NCI-H128 (cell line): Measurements from ENCODE around the gene CENPL.
"Not testable (repeated sequence)": the region's sequence is repeated elsewhere in the genome, so short reads cannot be mapped to it uniquely, and the experiment has no call there.

Source experiments
- DNase-seq: peaks from one replicate; lab custom pipeline; 2025; ENCODE audit not compliant: unreplicated experiment; lab: John Stamatoyannopoulos, UW

The CENPL gene

GRCh38 chr1:173859547-173859946 is 34.9 kb upstream of the CENPL start:
- not testable (repeated sequence) for DNase-seq

GRCh38 chr1:173857363-173857917 is 32.8 kb upstream of the CENPL start:
- DNase-seq, result no peak

GRCh38 chr1:173856903-173857302 is 32.2 kb upstream of the CENPL start:
- no peak for DNase-seq

GRCh38 chr1:173856014-173856413 is 31.3 kb upstream of the CENPL start:
- DNase-seq, result no peak

- no peak for DNase-seq
Observed at GRCh38 chr1:173853074-173853473, 28.4 kb upstream of the CENPL start.

GRCh38 chr1:173852105-173852504 is 27.4 kb upstream of the CENPL start:
- no peak for DNase-seq

- no peak for DNase-seq
Observed at GRCh38 chr1:173832748-173833147, 8.1 kb upstream of the CENPL start.

- no peak for DNase-seq
Observed at GRCh38 chr1:173827611-173828010, 2.9 kb upstream of the CENPL start.

- DNase-seq, result no peak
Observed at GRCh38 chr1:173823781-173824314, 835 bp downstream of the CENPL start.

GRCh38 chr1:173821680-173822079 is 3.0 kb downstream of the CENPL start:
- no peak for DNase-seq

GRCh38 chr1:173818459-173818858 is 6.2 kb downstream of the CENPL start:
- no peak for DNase-seq

- not testable (repeated sequence) for DNase-seq
Observed at GRCh38 chr1:173813654-173814053, 11.0 kb downstream of the CENPL start.

GRCh38 chr1:173802961-173803360 is 21.7 kb downstream of the CENPL start:
- no peak for DNase-seq

- not testable (repeated sequence) for DNase-seq
Observed at GRCh38 chr1:173799995-173800394, 24.7 kb downstream of the CENPL start.

- DNase-seq, result no peak
Observed at GRCh38 chr1:173798078-173798477, 26.6 kb downstream of the CENPL start.

- no peak for DNase-seq
Observed at GRCh38 chr1:173789841-173790240, 34.8 kb downstream of the CENPL start.

- no peak for DNase-seq
Observed at GRCh38 chr1:173784997-173785396, 39.7 kb downstream of the CENPL start.

- no peak for DNase-seq
Observed at GRCh38 chr1:173779936-173780335, 44.7 kb downstream of the CENPL start.

GRCh38 chr1:173775578-173776226 is 49.0 kb downstream of the CENPL start:
- no peak for DNase-seq

GRCh38 chr1:173771560-173771959 is 53.1 kb downstream of the CENPL start:
- no peak for DNase-seq

- DNase-seq, result not testable (repeated sequence)
Observed at GRCh38 chr1:173770330-173770729, 54.4 kb downstream of the CENPL start.

- no peak for DNase-seq
Observed at GRCh38 chr1:173768827-173769226, 55.9 kb downstream of the CENPL start.

GRCh38 chr1:173768206-173768605 is 56.5 kb downstream of the CENPL start:
- no peak for DNase-seq
